Glomerular endothelial cell (primary cell): ENCODE data around the gene EDNRB. TPM values are rescaled to one million over a fixed set of nuclear protein-coding genes. Genes with fewer than 3 reads are reported as not detected.
"Not testable (repeated sequence)": the region's sequence is repeated elsewhere in the genome, so short reads cannot be mapped to it uniquely, and the experiment has no call there.

Experiments used
- DNase-seq: peaks from one replicate; pipeline ENCODE4 v3.0.0-alpha.2; 2011; ENCODE audit warnings: low read depth, low spot score; ENCODE audit errors: extremely low read depth
- total RNA-seq: library from RNA; depleted of rRNA; stranded (reverse); fragments of >200 nt; gene quantifications from 2 replicates; pipeline ENCODE4 v1.2.3, GENCODE V29; 2015

EDNRB gene
- total RNA-seq: 18.8 and 25.6 TPM in 2 replicates

GRCh38 chr13:77918391-77919245 is at the start of gene EDNRB:
Gene EDNRB, minus strand, starts transcription at chr13:77918831. Its CDS starts 258 bp downstream, at chr13:77918573.
- DNase-seq: no peak

GRCh38 chr13:77966671-77967070 is 48.0 kb upstream of the EDNRB start:
- DNase-seq: no peak

DNA sequence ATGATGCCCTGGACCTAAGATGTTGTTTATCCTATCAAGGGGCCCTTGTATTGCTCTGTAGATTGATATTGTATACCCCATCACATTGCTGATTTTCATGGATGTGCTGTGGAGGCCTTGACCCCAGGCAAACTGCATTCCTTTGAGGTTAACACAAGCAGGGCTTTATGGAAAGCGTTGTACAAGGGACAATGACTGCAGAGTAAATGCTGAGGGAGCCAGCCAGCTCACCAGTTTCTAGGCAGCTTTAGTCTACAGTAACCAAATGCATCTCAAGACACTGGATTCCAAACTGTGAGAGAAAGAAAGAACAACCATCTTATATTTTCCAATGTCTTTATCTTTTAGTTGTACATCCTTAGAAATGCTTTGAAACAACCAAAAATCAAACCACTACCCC is 34.1 kb upstream of the EDNRB start:
- DNase-seq: no peak

- no peak for DNase-seq
Observed at GRCh38 chr13:77952276-77952675, 33.6 kb upstream of the EDNRB start.

- no peak for DNase-seq
Observed at GRCh38 chr13:77946522-77946921, 27.9 kb upstream of the EDNRB start.

GRCh38 chr13:77935063-77935462 is 16.4 kb upstream of the EDNRB start:
- DNase-seq: not testable (repeated sequence)

- DNase-seq: no peak
Observed at GRCh38 chr13:77930430-77930829, 11.8 kb upstream of the EDNRB start.

DNA sequence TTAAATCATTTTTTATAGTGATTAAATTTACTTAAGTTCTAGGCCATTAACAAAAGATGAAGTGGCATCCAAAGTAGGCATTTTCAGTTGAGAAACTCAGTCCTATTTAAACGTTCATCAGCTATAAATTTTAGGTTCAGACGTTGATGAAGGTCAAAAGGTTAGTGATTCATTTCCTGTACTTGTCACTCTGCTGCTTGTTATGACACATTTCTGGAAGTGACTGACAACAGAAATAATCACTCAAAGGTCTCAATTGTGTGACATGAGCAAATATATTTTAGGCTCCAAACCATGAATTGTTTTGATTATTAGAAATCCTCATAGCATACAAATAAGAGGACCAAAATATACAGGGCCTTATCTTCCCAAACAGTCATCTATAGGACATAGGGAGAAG is 10.3 kb upstream of the EDNRB start:
- no peak for DNase-seq

GRCh38 chr13:77925616-77926015 is 7.0 kb upstream of the EDNRB start:
- no peak for DNase-seq

- no peak for DNase-seq
Observed at GRCh38 chr13:77919921-77920294, 1.3 kb upstream of the EDNRB start.

DNA sequence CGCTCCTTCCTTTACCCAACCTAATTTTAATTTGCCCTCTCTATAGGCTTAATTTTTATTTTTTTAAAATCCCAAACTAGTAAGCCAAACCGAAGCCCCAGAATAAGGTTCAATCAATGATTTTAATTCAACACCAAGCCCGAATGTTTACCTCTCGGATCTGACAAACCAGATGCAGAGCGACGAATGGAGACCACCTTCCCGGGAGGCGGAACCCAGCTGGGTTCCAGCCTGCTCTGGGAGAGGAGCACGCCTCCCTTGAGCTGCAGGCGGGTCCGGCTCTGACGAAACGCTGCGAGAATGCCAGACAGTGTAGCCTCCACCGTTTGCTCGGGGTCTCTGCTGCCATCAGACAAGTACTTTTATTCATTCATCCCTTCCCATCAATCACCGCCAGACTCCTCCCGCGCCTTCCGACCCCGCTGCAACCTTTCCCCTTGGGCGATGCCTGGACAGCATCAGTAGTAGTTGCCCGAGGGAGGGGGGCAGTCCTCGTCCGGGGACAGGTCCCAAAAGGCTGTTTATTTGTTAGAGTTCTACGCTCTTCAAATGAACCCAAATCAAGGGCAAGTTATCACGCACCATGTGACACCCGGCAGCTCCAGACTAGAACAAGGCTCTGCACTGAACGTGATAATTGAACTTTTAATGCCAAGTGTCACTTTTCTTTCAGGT is 752 bp upstream of the EDNRB start:
- DNase-seq: no peak

- no peak for DNase-seq
Observed at GRCh38 chr13:77916488-77916887, 2.1 kb downstream of the EDNRB start.

- no peak for DNase-seq
Observed at GRCh38 chr13:77915686-77916085, 2.9 kb downstream of the EDNRB start.

- DNase-seq: no peak
Observed at GRCh38 chr13:77913003-77913402, 5.6 kb downstream of the EDNRB start.

DNA sequence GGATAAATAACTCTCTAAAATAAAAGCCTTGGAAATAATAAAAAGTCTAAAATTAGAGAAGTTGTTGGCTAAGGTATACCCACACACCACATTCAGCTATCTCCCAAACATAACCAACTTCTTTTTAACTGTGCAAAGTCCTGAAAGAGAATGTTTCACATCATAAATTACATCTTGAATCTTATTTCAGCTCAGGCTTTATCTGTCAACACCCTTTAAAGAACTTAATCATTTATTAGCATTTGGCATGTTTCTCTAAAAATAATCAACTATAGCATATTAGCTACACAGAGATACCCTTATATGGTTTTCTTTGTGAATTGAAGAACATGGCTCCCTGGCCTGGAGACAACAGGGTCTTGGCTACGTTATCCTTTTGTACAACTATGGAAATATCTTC is 6.9 kb downstream of the EDNRB start:
- no peak for DNase-seq

GRCh38 chr13:77909827-77910226 is 8.8 kb downstream of the EDNRB start:
- no peak for DNase-seq

- no peak for DNase-seq
Observed at GRCh38 chr13:77908531-77908930, 10.1 kb downstream of the EDNRB start.

DNA sequence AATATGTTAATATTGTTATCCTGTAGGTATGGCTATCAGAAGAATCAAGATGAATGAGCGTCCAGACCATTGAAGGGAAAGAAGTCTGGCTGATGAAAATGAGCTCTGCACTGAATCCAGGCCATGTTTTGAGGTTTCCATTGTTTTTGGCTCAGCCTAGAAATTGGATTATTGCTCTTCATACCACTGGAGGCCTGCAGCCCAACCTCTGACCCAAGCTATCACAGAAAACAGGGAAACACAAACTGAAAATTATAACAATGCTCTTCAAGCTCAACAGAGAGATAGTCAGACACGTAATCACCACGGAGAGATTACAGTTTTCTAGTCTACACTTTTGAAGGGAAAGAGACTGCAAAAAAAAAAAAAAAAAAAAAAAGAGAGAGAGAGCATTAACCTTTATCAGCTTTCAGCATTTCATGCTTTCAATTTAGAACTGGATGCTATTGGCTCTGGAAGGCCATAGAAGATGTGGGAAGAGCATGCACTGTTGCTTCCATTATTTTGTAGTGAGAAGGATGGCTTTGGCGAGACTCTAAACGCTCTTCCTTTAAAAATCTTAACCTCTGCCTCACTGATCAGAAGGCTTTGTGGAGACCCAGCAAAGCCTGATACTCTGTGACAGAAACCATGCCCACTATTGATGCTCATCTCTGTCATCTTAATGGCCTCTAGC is 10.8 kb downstream of the EDNRB start:
- no peak for DNase-seq

- no peak for DNase-seq
Observed at GRCh38 chr13:77904031-77904430, 14.6 kb downstream of the EDNRB start.

- no peak for DNase-seq
Observed at GRCh38 chr13:77903435-77903834, 15.2 kb downstream of the EDNRB start.

GRCh38 chr13:77902319-77902963 is 16.2 kb downstream of the EDNRB start:
- no peak for DNase-seq
